MCF 10A (cell line): Measurements from ENCODE around the gene CAPRIN2. TPM values are rescaled to one million over a fixed set of nuclear protein-coding genes. Genes with fewer than 3 reads are reported as not detected.
A peak's percentile ranks its signal among the peaks of the same experiment; 100 is the strongest.

ENCODE experiments used
- BruUV-seq: library from RNA; stranded (reverse); fragments of 400-500 nt; replicated peaks from 2 replicates; lab custom pipeline; 2021; lab: Mats Ljungman, UMichigan
- CTCF ChIA-PET: fragments of 300-600 bp; sonication (Branson Sonifier 250); formaldehyde crosslinking; extraction: SDS; loops from one replicate; lab custom pipeline; 2021; ENCODE audit warnings: antibody characterized with exemption, inconsistent platforms; lab: Yijun Ruan, JAX
- POLR2A ChIA-PET: fragments of 300-600, 350-650 bp; sonication (Branson Sonifier 250); formaldehyde crosslinking; extraction: SDS; loops from one replicate; lab custom pipeline; 2020; ENCODE audit warnings: antibody characterized with exemption, inconsistent platforms; lab: Yijun Ruan, JAX
- DNase-seq: peaks from one replicate; pipeline ENCODE4 v3.0.0-alpha.2; 2018; ENCODE audit not compliant: unreplicated experiment
- H3K27ac Mint-ChIP-seq: one replicate; pipeline ENCODE4 v1.8.0; 2022; ENCODE audit warnings: mild to moderate bottlenecking, low read depth, mixed read lengths; ENCODE audit not compliant: unreplicated experiment
- H3K27me3 Mint-ChIP-seq: one replicate; pipeline ENCODE4 v1.8.0; 2022; ENCODE audit warnings: mixed read lengths; ENCODE audit not compliant: insufficient read depth, unreplicated experiment
- H3K36me3 Mint-ChIP-seq: one replicate; pipeline ENCODE4 v1.8.0; 2022; ENCODE audit warnings: mild to moderate bottlenecking, moderate library complexity, mixed read lengths; ENCODE audit not compliant: insufficient read depth, unreplicated experiment
- H3K4me1 Mint-ChIP-seq: one replicate; pipeline ENCODE4 v1.8.0; 2022; ENCODE audit warnings: mixed read lengths; ENCODE audit not compliant: insufficient read depth, unreplicated experiment
- H3K4me3 Mint-ChIP-seq: one replicate; pipeline ENCODE4 v1.8.0; 2022; ENCODE audit warnings: mild to moderate bottlenecking, moderate library complexity, mixed read lengths; ENCODE audit not compliant: unreplicated experiment
- H3K9me3 Mint-ChIP-seq: one replicate; pipeline ENCODE4 v1.8.0; 2022; ENCODE audit warnings: mixed read lengths; ENCODE audit not compliant: unreplicated experiment
- CTCF ChIP-seq: fragments of 200-600 bp; IDR thresholded peaks from one replicate; pipeline ENCODE4 v1.8.0; 2022; ENCODE audit warnings: antibody characterized with exemption, mild to moderate bottlenecking; ENCODE audit not compliant: unreplicated experiment
- intact Hi-C: fragments of 100-400 bp; cut with micrococcal nuclease; formaldehyde crosslinking; loops from 2 replicates; pipeline ENCODE4 v1.14.1; 2022
- total RNA-seq: library from RNA; stranded (reverse); gene quantifications from 2 replicates; pipeline ENCODE4 v1.2.3, GENCODE V29; 2022

The CAPRIN2 gene
- total RNA-seq, 1 experiment from 2014 or later = 33.0 TPM

- peak; percentile 3 for DNase-seq
- CTCF ChIA-PET = interaction anchor here (0.7 to 6.2 kb wide), 2 partner anchors 40 to 69 kb away, joined by 3 to 37 read pairs; partner anchors contain the start of gene CAPRIN2
- TF ChIP-seq CTCF = no peak
- peaks cover 49% of the 10 kb centered on the region for H3K4me1 Mint-ChIP-seq
- no peaks in the 10 kb centered on the region for H3K27me3 Mint-ChIP-seq
- H3K36me3 Mint-ChIP-seq = peaks cover 6% of the 10 kb centered on the region
- H3K4me3 Mint-ChIP-seq = no peak overlapping the region
- no TSS peak for BruUV-seq
- POLR2A ChIA-PET = interaction anchor here (1.2 to 4.4 kb wide), 5 partner anchors 35 to 99 kb away, joined by 3 to 81 read pairs (median 36); partner anchors contain the start of genes CAPRIN2 and IPO8
- no peaks in the 10 kb centered on the region for H3K9me3 Mint-ChIP-seq
- H3K27ac Mint-ChIP-seq = peak overlapping the region; percentile 67
- intact Hi-C loops = no loop called here
Observed at GRCh38 chr12:30794020-30794419, 39.3 kb upstream of the CAPRIN2 start.

GRCh38 chr12:30792648-30793499 is 38.1 kb upstream of the CAPRIN2 start:
- BruUV-seq = no TSS peak
- TF ChIP-seq CTCF = no peak
- CTCF ChIA-PET = interaction anchor here (0.6 to 6.2 kb wide), 6 partner anchors 15 to 97 kb away, joined by 3 to 37 read pairs (median 4); partner anchors contain the start of genes CAPRIN2 and IPO8
- intact Hi-C loops = no loop called here
- H3K4me3 Mint-ChIP-seq = no peak overlapping the region
- no peaks in the 10 kb centered on the region for H3K9me3 Mint-ChIP-seq
- peak overlapping the region; percentile 67 for H3K27ac Mint-ChIP-seq
- no peaks in the 10 kb centered on the region for H3K27me3 Mint-ChIP-seq
- H3K4me1 Mint-ChIP-seq = peaks cover 49% of the 10 kb centered on the region
- POLR2A ChIA-PET = interaction anchor here (0.6 to 3.1 kb wide), 11 partner anchors 10 to 232 kb away, joined by 3 to 41 read pairs (median 4); partner anchors contain the start of genes CAPRIN2 and IPO8
- DNase-seq = peak; percentile 68
- peaks cover 6% of the 10 kb centered on the region for H3K36me3 Mint-ChIP-seq

- CTCF ChIA-PET = interaction anchor here (0.6 to 6.2 kb wide), 5 partner anchors 15 to 441 kb away, joined by 3 to 37 read pairs (median 4); partner anchors contain the start of genes CAPRIN2 and IPO8
Observed at GRCh38 chr12:30792085-30792484, 37.3 kb upstream of the CAPRIN2 start.

More at GRCh38 chr12:30792085-30792484, 37.3 kb upstream of the CAPRIN2 start:
- Mint-ChIP-seq H3K9me3 (no peaks in the 10 kb centered on the region), H3K27me3 (no peaks in the 10 kb centered on the region), H3K4me1 (peaks cover 41% of the 10 kb centered on the region), H3K27ac (peak overlapping the region; percentile 67), H3K36me3 (peaks cover 6% of the 10 kb centered on the region), H3K4me3 (no peak overlapping the region)
- POLR2A ChIA-PET = interaction anchor here (0.6 to 3.1 kb wide), 11 partner anchors 14 to 232 kb away, joined by 3 to 41 read pairs (median 3); partner anchors contain the start of genes CAPRIN2 and IPO8
- intact Hi-C loops = no loop called here
- BruUV-seq = no TSS peak
- no peak for TF ChIP-seq CTCF
- no peak for DNase-seq
